GM18909 (cell line): Measurements from ENCODE around the gene XRCC5.
"Not testable (repeated sequence)": the region's sequence is repeated elsewhere in the genome, so short reads cannot be mapped to it uniquely, and the experiment has no call there.

Source experiments
- ATAC-seq: cut with Tn5 transposase; IDR thresholded peaks from one replicate; pipeline ENCODE4 v1.9.1; 2021; ENCODE audit warnings: mild to moderate bottlenecking; ENCODE audit not compliant: unreplicated experiment, poor library complexity

XRCC5 gene

DNA sequence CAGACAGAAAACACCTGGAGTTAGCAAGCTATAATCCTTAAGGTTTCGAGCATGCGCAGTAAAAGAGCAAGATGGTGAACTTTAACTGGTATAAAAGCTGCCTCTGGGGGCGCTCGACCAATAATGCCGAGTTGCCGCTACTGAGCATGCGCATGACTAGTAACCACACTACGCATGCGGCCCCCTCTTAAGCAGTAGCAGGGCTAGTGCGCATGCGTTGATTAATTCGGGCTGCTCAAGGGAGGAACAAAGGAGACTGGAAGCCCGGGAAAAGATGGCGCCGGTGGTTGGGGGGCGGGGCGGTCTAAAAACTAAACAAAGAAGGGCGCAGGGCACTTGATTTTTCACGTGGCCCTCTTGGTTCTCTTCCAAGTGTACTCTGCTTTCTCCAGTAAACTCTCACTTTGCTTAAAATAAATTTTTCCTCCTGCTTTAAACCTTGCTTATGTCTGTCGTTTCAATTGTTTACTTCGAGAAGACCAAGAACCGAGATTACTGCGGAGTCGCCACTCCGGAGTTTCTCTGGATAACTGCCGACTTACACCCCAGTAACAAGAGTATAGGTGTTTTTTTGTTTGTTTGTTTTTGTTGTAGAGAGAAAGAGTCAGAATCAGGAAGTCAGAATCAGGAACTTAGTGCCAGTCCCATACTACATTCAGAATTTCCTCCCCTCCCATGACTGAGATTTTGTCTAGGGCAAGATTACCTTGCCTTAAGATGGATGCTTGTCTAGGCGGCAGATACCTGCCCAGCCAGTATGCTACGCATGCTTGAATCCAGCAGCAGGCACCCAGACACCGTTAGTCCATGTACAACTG, 5.8 kb downstream of the XRCC5 start:
- ATAC-seq = peak; percentile 43

- ATAC-seq = no peak
These were observed 7.3 kb downstream of the XRCC5 start for GRCh38 chr2:216116418-216116817.

DNA sequence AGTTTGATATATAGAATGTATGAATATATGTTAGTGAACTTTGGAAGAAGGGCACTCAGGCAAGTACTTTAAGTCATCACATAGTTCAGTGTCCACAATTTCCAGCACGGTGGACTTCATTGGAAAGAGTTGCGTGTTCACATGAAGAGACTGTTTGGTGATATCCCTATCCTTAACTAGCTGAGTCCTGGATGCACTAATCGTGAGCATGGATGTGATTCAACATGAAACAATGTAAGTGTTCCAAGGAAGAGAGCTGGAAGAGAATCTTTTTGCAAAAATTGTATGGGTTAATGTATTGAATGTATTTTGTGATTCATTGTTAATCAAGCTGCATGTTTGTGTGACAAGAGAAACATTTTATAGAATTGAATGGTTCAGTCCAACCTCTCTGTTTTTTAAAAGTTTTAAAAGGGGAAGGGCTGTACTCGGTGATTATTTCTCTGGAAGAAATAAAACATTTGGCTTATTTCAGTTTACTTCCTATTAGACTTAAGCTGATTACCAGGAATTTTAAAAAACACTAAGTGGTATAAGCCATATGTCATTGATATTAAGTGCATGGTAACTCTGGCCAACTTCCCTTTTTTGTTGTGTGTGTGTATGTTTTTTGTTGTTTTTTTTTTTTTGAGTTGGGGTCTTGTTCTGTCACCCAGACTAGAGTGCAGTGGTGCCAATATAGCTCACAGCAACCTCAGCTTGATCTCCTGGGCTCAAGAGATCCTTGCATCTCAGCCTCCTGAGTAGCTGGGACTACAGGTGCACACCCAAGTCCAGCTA, 8.6 kb downstream of the XRCC5 start:
- ATAC-seq = no peak

- no peak for ATAC-seq
These were observed 9.3 kb downstream of the XRCC5 start for GRCh38 chr2:216118474-216118873.

- no peak for ATAC-seq
These were observed 10.0 kb downstream of the XRCC5 start for GRCh38 chr2:216119146-216119545.

DNA sequence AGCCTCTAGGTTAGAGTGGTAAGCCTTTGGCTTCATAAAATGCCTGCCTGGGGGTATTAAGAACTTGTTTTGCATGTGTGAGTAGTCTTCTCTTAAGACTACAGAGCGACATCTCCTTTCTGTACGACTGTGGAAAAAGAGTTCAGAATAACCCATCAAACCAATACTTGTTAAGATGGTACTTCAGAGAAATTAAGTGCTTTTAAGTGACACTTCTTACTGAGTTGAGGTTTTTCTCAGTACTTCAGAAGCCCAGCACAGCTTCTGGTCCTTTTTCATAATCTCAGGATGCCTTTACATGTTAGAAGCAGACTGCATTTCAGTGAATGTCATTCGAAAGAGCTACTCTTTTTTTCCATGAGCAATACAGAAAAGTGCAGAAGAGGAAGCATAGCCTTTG, 10.8 kb downstream of the XRCC5 start:
- no peak for ATAC-seq

- no peak for ATAC-seq
These were observed 12.1 kb downstream of the XRCC5 start for GRCh38 chr2:216121255-216121654.

- ATAC-seq = no peak
These were observed 17.8 kb downstream of the XRCC5 start for GRCh38 chr2:216126943-216127342.

DNA sequence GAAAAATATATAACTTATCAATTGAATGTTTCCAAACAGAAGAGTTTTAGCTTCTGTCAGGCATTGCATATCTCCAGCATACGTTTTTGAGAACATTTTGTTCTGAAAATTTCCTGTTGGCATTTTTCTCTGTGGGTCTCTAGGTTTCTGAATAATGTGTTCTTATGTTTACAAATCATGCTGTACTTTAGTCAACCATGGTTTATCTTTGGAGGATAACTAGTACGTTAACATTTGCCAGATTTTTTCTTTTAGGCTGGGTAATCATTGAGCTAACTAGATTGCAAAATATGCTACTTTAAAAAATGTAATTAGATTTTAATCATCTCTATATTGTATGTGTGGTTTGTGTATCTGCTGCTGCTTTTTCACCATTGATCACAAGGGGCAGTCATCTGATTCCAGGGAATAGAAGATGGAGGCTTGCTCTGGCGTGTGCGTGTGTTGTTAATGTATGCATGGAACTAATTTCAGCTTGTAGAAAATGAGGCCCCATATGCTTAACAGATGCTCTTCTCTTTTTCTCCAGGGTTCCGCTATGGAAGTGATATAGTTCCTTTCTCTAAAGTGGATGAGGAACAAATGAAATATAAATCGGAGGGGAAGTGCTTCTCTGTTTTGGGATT, 21.3 kb downstream of the XRCC5 start:
- ATAC-seq = no peak

DNA sequence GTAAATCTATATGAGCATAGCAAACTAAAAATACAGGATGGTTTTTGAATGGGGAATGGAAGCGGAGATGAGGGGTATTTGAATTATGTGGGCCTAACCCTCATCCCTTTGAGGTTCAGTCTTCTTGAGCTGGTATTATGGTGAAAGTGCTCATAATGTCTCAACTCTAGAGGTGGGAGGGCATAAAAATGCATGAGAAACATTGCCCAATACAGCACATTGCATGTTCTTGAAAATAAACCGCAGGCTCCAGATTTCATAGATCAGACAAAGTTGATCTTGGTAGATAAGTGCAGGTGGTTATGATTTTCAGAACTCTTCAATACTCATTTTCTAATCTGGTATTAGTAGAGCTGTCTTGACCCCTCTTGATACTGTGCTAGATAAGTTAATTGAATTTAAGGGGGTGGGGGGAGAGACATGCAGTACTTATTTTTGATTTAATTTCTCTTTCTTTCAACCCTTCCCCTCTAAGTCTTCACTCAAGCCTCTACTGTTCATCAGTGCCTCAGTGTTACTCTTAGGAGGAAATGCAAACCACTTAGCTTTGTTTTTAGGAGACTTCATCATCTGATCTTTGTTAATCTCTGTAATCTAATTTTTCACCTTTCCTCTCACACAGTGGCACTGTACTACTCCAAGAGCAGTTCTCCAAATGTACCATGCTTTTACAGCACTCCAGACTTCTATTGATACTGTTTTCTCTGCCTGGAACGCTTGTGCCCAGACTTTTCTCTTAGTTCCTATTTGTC, 22.2 kb downstream of the XRCC5 start:
- ATAC-seq = no peak

DNA sequence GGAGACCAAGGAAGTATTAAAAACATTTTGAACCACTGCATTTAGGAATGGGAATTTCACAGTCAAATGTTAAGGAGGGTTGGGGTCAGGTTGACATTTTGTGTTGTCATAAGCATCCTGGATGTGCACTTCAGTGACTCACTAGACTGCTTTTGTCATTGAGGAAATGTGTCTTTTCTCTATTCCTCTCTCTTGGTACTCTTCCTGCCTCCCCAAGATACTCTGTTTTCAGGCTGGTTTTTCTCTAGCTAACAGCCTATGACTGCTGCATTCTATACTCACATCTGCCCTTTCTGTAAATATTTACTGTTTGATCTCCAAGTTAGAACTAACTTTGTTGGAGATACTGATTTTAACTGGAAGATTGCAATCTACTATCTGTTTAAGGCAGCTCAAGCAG, 23.4 kb downstream of the XRCC5 start:
- ATAC-seq = no peak

DNA sequence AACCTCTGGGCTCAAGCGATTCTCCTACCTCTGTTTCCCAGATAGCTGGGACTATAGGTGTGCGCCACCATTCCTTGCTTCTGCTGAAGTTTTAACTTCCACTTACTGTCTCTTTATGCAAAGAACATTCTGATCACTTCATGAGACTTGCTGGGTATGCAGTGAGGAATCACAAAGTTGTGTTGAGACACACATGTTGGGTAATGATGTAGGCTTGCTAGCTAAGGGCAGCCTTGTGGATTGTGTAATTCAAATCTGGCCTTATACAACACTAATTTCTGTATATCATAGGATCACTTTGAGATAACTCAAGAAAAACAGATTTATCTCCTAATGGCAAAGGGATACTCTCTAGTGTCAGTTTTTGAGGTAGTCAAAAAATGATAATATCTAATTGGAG, 24.2 kb downstream of the XRCC5 start:
- ATAC-seq = no peak

- no peak for ATAC-seq
These were observed 25.9 kb downstream of the XRCC5 start for GRCh38 chr2:216134958-216135541.

DNA sequence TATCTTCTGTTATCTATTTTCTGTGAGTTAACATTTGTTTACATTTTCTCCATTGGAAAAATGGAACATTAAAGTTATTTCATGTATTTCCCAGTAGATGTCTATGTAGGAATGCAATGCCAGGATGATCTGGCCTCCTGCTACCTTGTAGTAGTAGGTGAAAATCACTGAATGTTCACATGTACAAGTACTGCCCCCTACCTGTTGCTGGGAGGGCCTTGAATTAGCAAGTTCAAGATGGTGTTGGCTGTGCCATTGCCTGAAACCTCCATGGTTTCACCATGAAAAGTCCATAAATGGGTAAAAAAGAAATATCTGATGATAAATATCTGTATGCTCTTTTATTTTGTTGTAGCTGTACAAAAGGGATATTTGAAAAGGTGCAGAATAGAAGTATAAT, 30.7 kb downstream of the XRCC5 start:
- ATAC-seq = no peak

- not testable (repeated sequence) for ATAC-seq
These were observed 32.4 kb downstream of the XRCC5 start for GRCh38 chr2:216141516-216141915.

GRCh38 chr2:216142540-216142939, 33.4 kb downstream of the XRCC5 start:
- peak; percentile 98 for ATAC-seq

- ATAC-seq = no peak
These were observed 35.2 kb downstream of the XRCC5 start for GRCh38 chr2:216144372-216144771.

DNA sequence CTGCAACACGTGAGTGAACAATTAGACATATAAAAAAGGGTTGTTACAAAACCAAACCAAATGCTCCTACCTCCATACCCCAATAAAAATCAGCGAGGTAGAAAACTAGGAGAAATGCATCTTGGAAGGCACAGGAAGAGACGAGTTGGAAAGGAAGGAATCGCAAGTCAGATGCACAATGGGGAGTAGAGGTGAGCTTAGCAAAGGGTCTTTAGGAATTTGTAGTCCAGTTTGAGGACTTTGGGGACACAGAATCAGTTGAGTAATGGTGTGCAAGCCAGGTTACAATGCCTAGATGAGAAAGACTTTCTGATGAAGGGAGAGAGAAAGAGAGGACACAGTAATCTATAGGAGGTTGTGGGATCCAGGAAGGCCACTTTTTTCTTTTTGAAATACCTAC, 35.7 kb downstream of the XRCC5 start:
- ATAC-seq = no peak

DNA sequence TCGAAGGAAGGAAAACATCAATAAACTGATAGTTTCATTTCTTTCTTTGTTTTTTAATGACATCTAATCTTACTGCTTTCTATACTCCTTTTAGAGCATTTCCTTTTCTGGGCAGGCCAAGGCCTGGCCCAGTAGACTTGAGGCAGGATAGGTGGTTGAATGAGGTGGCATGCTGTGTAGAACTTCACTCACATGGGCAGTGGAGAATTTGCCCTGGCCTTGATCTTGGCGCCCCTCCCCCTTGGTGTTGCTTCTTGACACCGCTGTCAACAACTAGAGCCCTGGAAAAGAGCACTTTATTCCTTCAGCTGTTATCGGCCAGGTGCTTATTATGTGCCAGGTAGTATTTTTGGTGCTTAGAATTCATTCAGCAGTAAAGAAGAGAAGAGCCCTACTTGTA, 37.4 kb downstream of the XRCC5 start:
- no peak for ATAC-seq
